ENCODE data around the gene RBFOX1.

RBFOX1 gene

GRCh38 chr16:7332611-7333010 lies at the start of gene RBFOX1:
TSS of gene RBFOX1 (plus strand) at chr16:7332845.
- no peak for DNase-seq (ENCODE audit: low read depth in 2 of 2)

- DNase-seq (ENCODE audit: low read depth in 2 of 2), result no peak
Measured at GRCh38 chr16:7284780-7285179, 47.9 kb upstream of the RBFOX1 start.

DNA sequence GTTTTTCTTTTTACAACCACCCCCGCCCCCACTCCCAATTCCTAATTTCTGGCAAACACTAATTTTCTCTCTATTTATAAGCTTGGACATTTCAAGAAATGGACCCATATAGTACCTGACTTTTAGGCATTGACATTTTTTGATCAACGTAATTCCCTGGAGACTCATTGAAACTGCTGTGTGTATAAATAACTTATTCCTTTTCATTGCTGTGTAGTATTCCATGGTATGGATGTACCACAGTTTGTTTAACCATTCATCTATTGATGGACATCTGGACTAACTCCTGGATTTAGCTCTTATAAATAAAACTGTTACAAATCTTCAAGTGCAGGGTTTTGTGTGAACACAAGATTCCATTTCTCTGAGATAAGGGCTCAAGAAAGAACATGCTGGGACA lies 47.1 kb upstream of the RBFOX1 start:
- no peak for DNase-seq (ENCODE audit: low read depth in 2 of 2)

DNA sequence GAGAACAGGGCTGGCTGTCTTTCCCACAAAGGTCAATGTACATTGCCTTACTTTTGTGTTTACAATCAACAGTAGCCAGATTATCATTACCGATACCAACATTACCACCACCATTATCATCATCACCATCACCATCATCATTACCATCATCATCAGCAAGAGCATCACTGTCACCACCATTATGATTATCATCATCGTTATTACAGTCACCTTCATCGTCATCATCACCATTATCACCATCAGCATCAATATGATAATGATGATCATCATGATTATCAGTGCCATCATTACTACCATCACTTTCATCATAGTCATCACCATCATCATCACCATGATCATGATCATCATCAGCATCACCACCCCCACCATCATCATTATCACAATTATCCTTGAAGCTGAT lies 43.3 kb upstream of the RBFOX1 start:
- DNase-seq (ENCODE audit: low read depth in 2 of 2), result no peak

DNA sequence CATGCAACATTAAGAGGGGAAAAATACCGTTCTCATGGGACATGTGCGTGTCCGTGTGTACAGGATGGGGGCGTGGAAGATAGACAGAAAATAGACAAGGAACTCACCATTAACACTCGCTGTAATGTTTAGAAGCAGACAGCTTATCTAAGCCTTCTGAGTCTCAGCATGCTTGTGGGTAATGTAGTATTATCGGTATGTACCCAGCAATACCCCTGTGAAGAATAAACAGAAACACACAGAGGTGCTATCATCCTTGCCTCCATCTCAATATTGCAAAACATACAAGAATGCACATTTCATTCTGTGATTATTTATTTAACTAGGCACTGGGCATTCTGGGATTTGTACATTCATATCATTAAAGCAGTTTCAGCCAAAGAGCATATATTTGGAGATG lies 42.0 kb upstream of the RBFOX1 start:
- no peak for DNase-seq (ENCODE audit: low read depth in 2 of 2)

DNA sequence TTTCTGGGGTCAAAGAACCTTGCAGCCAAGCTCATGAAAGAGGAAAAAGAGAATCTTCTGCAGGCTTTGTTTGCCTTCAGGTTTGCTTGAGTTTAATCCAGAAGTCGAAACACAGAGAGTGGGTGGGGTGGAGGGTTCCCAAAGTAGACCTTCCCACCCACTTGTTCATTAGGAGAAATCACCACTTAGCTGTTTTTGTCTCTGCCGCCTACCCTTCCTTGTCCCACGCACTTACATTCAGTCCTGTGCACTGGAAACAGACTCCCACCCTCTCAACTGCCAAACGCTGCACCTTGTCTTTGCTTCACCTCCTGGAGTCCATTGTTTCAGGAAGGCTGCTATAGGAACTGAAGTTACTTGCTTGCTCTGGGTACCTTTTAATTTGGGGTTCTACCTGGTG lies 38.6 kb upstream of the RBFOX1 start:
- no peak for DNase-seq (ENCODE audit: low read depth in 2 of 2)

GRCh38 chr16:7303052-7303610 lies 29.5 kb upstream of the RBFOX1 start:
- no peak for DNase-seq (ENCODE audit: low read depth in 2 of 2)

GRCh38 chr16:7303660-7304200 lies 28.9 kb upstream of the RBFOX1 start:
- no peak for DNase-seq (ENCODE audit: low read depth in 2 of 2)

DNA sequence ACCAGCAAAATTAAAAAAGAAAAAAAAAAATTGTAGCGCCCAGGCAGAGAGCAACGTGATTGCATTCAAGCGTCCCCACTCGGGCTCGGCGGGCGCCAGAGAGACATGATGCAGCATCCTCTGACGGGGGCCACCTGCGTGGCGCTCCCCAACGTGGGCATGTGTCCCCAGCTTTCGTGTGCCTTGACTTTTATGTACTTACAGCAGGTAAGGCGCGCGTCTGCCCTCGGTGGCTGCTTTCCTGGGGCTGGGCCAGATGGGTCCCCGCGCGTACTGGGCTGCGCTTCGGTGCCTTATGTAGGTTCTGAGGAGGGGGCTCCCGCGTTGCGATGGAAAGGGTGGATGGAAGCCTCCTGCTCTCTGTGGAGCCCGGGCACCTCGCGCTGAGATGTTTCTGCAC lies 28.4 kb upstream of the RBFOX1 start:
- no peak for DNase-seq (ENCODE audit: low read depth in 2 of 2)

GRCh38 chr16:7304958-7305357 lies 27.7 kb upstream of the RBFOX1 start:
- no peak for DNase-seq (ENCODE audit: low read depth in 2 of 2)

DNA sequence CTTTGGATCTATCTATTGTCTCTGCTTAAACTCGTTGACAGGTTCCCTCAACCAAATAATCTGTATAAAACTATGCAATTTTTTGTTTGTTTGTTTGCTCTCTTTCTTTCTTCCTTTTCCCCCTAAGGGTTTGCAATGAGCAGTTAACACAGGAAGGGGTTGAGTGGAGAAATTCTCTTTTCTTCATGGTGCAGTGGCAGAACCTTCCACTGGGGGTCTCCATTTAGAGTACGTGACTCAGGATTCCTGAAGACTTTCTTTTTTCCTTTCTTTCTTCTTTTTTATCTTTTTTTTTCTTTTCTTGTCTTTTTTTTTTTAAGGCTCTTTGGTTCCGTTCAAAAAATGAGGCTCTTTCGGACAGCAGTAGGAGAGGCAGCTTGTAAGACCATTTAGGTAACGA lies 19.5 kb upstream of the RBFOX1 start:
- no peak for DNase-seq (ENCODE audit: low read depth in 2 of 2)

- DNase-seq (ENCODE audit: low read depth in 2 of 2), result no peak
Measured at GRCh38 chr16:7314163-7314562, 18.5 kb upstream of the RBFOX1 start.

DNA sequence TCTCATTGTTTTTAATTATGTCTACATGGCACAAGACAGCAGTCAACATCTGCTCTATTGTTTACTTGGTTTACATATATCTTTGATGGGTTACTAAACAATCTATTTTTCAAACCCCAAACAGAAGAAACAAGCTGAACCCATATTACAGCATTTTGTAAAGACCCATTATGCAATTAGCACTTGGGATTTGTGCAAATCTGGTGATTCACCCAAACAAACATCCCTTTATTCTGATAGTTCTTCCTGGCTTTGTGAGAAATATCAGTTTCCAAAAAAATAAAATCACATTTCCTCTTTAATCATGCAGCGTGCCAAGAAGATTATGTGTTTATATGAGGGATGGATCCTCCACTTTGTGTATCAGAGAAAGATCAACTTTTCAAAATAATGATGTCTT lies 16.8 kb upstream of the RBFOX1 start:
- DNase-seq (ENCODE audit: low read depth in 2 of 2), result no peak

DNA sequence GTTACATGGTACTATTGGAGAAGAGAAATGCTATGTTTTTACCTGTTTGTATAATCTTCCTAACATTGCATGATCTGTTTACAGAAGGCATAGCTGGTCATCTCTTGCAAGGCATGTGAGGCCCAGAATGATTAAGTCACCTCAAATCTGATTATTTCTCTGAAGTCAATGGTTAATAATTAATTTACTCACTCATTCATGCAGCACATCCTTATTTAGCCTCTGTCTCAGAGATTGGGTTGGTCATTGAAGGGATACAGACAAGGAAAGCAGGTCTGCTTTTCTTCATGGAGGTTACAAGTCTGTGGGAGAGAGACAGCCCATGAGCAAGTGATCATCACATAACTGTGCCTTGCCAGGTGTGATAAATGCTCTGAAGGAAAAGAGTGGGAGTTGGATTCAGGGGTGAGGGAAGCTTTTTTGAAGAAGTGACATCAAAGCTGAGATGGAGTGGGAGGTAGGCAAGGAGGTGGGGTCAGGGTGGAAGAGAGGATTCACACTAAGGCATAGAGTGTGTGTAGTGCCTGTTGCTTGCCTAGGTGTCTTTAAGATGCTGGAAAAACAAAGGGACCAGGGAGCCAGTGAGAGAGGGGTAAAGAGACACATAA lies 16.3 kb upstream of the RBFOX1 start:
- no peak for DNase-seq (ENCODE audit: low read depth in 2 of 2)

GRCh38 chr16:7317982-7318381 lies 14.7 kb upstream of the RBFOX1 start:
- no peak for DNase-seq (ENCODE audit: low read depth in 2 of 2)

- no peak for DNase-seq (ENCODE audit: low read depth in 2 of 2)
Measured at GRCh38 chr16:7318686-7319085, 14.0 kb upstream of the RBFOX1 start.

DNA sequence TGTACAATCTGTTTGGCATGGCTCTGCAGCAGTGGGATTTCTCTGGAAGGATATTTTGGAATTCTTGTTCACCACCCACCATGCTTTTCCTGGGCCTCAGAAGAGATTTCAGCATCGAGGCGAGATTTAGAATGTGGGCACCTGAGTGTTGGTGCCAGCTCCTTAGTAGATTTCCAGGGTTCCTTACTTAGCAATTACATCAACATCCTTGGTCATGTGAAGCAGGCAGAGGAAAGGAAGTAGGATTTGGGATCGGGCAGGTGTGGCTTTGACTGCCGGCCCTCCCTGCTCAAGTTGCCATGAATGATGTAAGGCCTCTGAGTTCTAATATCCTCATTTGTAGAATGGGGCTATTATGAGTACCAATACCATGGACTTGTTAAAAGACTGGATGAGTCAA lies 13.1 kb upstream of the RBFOX1 start:
- DNase-seq (ENCODE audit: low read depth in 2 of 2), result no peak

DNA sequence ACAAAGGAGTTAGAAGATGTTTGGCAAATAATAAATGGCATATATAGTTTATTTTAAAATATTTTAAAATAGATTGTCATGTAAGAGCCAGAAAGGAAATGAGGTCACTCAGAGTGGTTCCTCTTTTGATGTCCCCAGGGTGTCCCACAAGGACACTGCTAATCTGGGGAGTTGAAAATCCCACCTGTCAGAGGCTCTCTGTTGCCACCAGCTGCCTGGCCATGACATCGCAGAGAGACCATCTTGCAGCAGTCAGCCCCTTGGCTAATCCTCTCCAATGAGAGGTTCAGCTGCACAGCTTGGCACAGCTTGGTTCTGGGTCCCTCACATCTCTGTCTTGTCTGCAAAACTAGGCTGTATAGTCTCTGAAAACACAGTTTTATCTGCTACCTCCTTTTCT lies 11.0 kb upstream of the RBFOX1 start:
- DNase-seq (ENCODE audit: low read depth in 2 of 2), result no peak

DNA sequence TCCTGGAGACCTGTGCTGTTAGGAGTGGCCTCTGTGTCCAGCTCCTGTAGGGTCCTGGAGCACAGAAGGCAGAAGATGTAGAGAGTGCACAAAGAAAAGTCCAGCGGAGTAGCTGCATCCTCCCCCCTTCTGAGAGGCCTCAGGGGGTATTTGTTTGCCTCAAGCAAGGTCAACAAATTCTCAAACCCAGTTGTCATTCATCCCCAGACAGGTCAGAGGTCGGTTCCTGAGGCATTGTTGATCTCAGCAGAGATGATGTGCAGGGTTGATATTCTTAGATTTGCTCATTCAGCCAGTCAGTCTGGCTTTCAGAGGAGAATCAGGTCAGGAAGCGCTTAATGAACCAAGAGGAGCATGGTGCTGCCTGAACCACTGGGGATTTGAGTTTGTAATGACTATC lies 8.3 kb upstream of the RBFOX1 start:
- DNase-seq (ENCODE audit: low read depth in 2 of 2), result no peak

- DNase-seq (ENCODE audit: low read depth in 2 of 2), result no peak
Measured at GRCh38 chr16:7325834-7326233, 6.8 kb upstream of the RBFOX1 start.

DNA sequence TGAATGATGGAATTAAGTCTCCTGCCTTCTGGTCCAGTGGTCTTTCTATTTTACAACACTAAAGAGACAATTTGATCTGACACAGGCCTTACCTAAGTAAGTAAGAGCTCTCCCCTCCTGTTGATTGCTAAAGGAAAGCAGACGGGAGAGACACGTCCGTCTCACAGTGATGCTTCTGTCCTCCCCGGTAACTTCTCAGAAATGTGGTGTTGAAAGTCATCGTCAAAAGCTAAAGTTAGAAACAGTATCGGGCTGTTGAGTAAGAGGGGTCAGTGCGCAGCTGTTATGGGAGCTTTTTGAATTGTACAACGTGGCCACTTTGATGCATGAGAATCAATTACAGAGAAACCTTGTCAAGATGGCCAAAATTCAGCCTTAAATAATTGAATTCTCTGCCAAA lies 1.9 kb upstream of the RBFOX1 start:
- no peak for DNase-seq (ENCODE audit: low read depth in 2 of 2)

- DNase-seq (ENCODE audit: low read depth in 2 of 2), result no peak
Measured at GRCh38 chr16:7331997-7332396, 648 bp upstream of the RBFOX1 start.

DNA sequence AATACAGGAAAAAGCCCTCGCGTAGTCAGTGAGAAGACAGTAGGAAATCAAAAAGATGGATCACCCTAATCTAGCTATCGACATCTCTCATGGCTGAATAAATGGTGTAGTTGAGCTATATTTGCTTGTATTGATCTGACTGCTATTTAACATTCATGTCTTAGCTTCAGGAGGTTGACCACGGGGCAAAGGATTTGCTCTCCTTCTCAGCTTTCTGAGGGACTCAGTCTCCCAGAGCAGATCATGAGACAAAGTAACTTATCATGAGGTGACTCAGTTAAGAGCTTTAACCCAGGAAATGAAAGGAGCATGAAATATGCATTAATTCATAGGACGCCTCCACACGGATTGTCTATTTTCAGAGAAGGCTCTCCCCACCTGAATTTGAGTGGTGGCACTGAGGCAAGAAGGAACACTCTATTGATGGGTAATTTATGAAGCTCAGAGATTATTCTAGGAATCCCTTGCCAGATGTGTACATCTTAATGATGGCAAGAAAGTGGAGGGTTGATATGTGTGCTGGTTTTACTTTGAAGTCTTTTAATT lies 608 bp downstream of the RBFOX1 start:
- no peak for DNase-seq (ENCODE audit: low read depth in 2 of 2)
